Left lung (tissue), 10 donors: ENCODE results near the gene HES4. TPM values are rescaled to one million over a fixed set of nuclear protein-coding genes. Genes with fewer than 3 reads are reported as not detected.
"Not testable (repeated sequence)": the region's sequence is repeated elsewhere in the genome, so short reads cannot be mapped to it uniquely, and the experiment has no call there.

Source experiments
- ATAC-seq: fragments of 200-7000 bp; cut with Tn5 transposase; one replicate; pipeline ENCODE4 v1.9.1; 2020; ENCODE audit warnings: moderate library complexity
- DNase-seq, 4 donors: peaks; one replicate each; pipeline ENCODE4 v3.0.0-alpha.2; 2013 to 2020
- H3K27ac ChIP-seq, 2 donors: fragments of 200-600 bp; sonication (generic) in 1 of 2; one replicate each; pipeline versions ENCODE4 v1.5.0 to v1.8.0; 2020 to 2021
- H3K27me3 ChIP-seq, 2 donors: fragments of 200-600 bp; sonication (generic) in 1 of 2; one replicate each; pipeline versions ENCODE4 v1.5.0 to v1.8.0; 2020 to 2021
- H3K36me3 ChIP-seq, 2 donors: fragments of 200-600 bp; sonication (generic) in 1 of 2; one replicate each; pipeline versions ENCODE4 v1.5.0 to v1.8.0; 2020 to 2021
- H3K4me1 ChIP-seq, 2 donors: fragments of 200-600 bp; one replicate each; pipeline ENCODE4 v1.8.0; 2021
- H3K4me3 ChIP-seq, 2 donors: fragments of 200-600 bp; sonication (generic) in 1 of 2; one replicate each; pipeline versions ENCODE4 v1.5.0 to v1.8.0; 2020 to 2021; ENCODE audit warnings: mild to moderate bottlenecking in 1 of 2
- H3K9me3 ChIP-seq, 2 donors: fragments of 200-600 bp; sonication (generic) in 1 of 2; one replicate each; pipeline versions ENCODE4 v1.5.0 to v1.8.0; 2020 to 2021
- CTCF ChIP-seq, 2 donors: fragments of 200-600 bp; sonication (generic) in 1 of 2; IDR thresholded peaks; one replicate each; pipeline versions ENCODE4 v1.5.0 to v1.8.0; 2021; ENCODE audit warnings: antibody characterized with exemption in 2 of 2
- intact Hi-C, 2 donors: fragments of 100-400 bp; cut with DNase I; formaldehyde crosslinking; loops; one replicate each; pipeline versions ENCODE4 v1.11.2 to v1.14.2; 2022
- polyA plus RNA-seq, 6 donors: library from polyadenylated mRNA; unstranded; fragments of 120-200 nt; gene quantifications; one replicate each; pipeline ENCODE4 v1.2.1, GENCODE V29; 2013; ENCODE audit not compliant: insufficient read length in 6 of 6
- total RNA-seq, 2 donors: library from RNA; stranded (reverse); fragmentation: NEBNext Ultra II Directional; extraction: Animal tissue kit (Norgen Biotek cat#: 25700); gene quantifications; one replicate each; pipeline ENCODE4 v1.2.1, GENCODE V29; 2021
- donor health status: DM: no; HTN: yes; CAD: no.
- donor health status: DM: no; HTN: no; CAD: no.

HES4 gene
- total and polyA plus RNA-seq, 8 donors: 4.4 to 37.5 (median 10.2) TPM

- Histone ChIP-seq H3K4me3 (no peak overlapping the region), H3K9me3 (peaks cover 0 to 9% of the 10 kb centered on the region in 2 donors), H3K36me3 (no peaks in the 10 kb centered on the region), H3K27ac (no peak overlapping the region), H3K27me3 (peaks cover 11 to 77% of the 10 kb centered on the region in 2 donors), H3K4me1 (peaks cover 0 to 30% of the 10 kb centered on the region in 2 donors)
- ATAC-seq: no peak
- peak in 1 of 4 donors; percentile 71 for DNase-seq
- intact Hi-C loops: no loop called here
- TF ChIP-seq CTCF (IDR thresholded peaks at IDR 0.05): no peak
Measured at GRCh38 chr1:995665-996633, 3.9 kb downstream of the HES4 start.

GRCh38 chr1:994546-994945, 5.4 kb downstream of the HES4 start:
- H3K4me1 ChIP-seq: peaks cover 0 to 16% of the 10 kb centered on the region in 2 donors
- H3K4me3 ChIP-seq, H3K36me3 ChIP-seq, ATAC-seq, H3K9me3 ChIP-seq, H3K27ac ChIP-seq, intact Hi-C loops: not testable (repeated sequence)
- peak in 1 of 4 donors; percentile 26 for DNase-seq
- peaks cover 11 to 71% of the 10 kb centered on the region in 2 donors for H3K27me3 ChIP-seq

GRCh38 chr1:993379-993995, 6.4 kb downstream of the HES4 start:
- ATAC-seq: no peak
- peaks cover 0 to 5% of the 10 kb centered on the region in 2 donors for H3K4me1 ChIP-seq
- H3K27ac ChIP-seq: no peak overlapping the region
- no peak overlapping the region for H3K4me3 ChIP-seq
- TF ChIP-seq CTCF (IDR thresholded peaks at IDR 0.05): no peak
- H3K36me3 ChIP-seq: no peaks in the 10 kb centered on the region
- peaks cover 0 to 9% of the 10 kb centered on the region in 2 donors for H3K9me3 ChIP-seq
- intact Hi-C loops: no loop called here
- H3K27me3 ChIP-seq: peaks cover 6 to 65% of the 10 kb centered on the region in 2 donors
- DNase-seq: peak in 1 of 4 donors; percentile 54

GRCh38 chr1:992362-992761, 7.5 kb downstream of the HES4 start:
- ATAC-seq (no peak), DNase-seq (no peak)
- Histone ChIP-seq H3K9me3 (peaks cover 0 to 9% of the 10 kb centered on the region in 2 donors), H3K4me3 (no peak overlapping the region), H3K4me1 (no peaks in the 10 kb centered on the region), H3K27me3 (peaks cover 0 to 53% of the 10 kb centered on the region in 2 donors), H3K36me3 (no peaks in the 10 kb centered on the region), H3K27ac (no peak overlapping the region)
- TF ChIP-seq CTCF (IDR thresholded peaks at IDR 0.05): no peak
- intact Hi-C loops: no loop called here

GRCh38 chr1:991895-992294, 8.0 kb downstream of the HES4 start:
- Histone ChIP-seq H3K27me3 (peaks cover 0 to 49% of the 10 kb centered on the region in 2 donors), H3K36me3 (no peaks in the 10 kb centered on the region), H3K4me3 (no peak overlapping the region), H3K27ac (no peak overlapping the region), H3K9me3 (peaks cover 0 to 9% of the 10 kb centered on the region in 2 donors), H3K4me1 (no peaks in the 10 kb centered on the region)
- intact Hi-C loops: no loop called here
- DNase-seq: no peak
- no peak for TF ChIP-seq CTCF (IDR thresholded peaks at IDR 0.05)
- ATAC-seq: no peak

- H3K4me1 ChIP-seq, H3K36me3 ChIP-seq, intact Hi-C loops, H3K4me3 ChIP-seq, H3K27ac ChIP-seq, H3K9me3 ChIP-seq, DNase-seq, ATAC-seq: not testable (repeated sequence)
- peaks cover 0 to 49% of the 10 kb centered on the region in 2 donors for H3K27me3 ChIP-seq
Measured at GRCh38 chr1:991275-991674, 8.6 kb downstream of the HES4 start.

- H3K27me3 ChIP-seq: peaks cover 0 to 50% of the 10 kb centered on the region in 2 donors
- ATAC-seq, DNase-seq, H3K27ac ChIP-seq, H3K9me3 ChIP-seq, H3K4me3 ChIP-seq, H3K36me3 ChIP-seq, H3K4me1 ChIP-seq: not testable (repeated sequence)
- intact Hi-C loops: loop anchor here in 1 of 2 donors (5.0 kb wide), 1 partner anchor 74 kb away; no protein-coding TSS in a partner anchor
Measured at GRCh38 chr1:988061-988460, 11.8 kb downstream of the HES4 start.
